Keratinocyte (primary cell): ENCODE measurements around the gene EBNA1BP2. TPM values are rescaled to one million over a fixed set of nuclear protein-coding genes. Genes with fewer than 3 reads are reported as not detected.

Experiments
- DNase-seq: peaks from one replicate; pipeline ENCODE4 v3.0.0-alpha.2; 2011; ENCODE audit warnings: low read depth, missing footprints, low spot score
- FAIRE-seq: peaks from 2 replicates; lab custom pipeline; 2011; peaks lifted over from hg19 to GRCh38; lab: Jason Lieb, UNC
- H2AFZ ChIP-seq: 2 replicates; pipeline ENCODE4 v1.6.0; 2012; ENCODE audit warnings: low read length, control low read depth, inconsistent platforms; ENCODE audit not compliant: control insufficient read depth
- H3K27ac ChIP-seq: 2 replicates; pipeline ENCODE4 v1.5.1; 2011; ENCODE audit warnings: low read length; ENCODE audit not compliant: control insufficient read depth, insufficient read depth
- H3K27me3 ChIP-seq: 3 replicates; pipeline ENCODE4 v1.6.0; 2011; ENCODE audit warnings: low read length; ENCODE audit not compliant: control insufficient read depth, insufficient read depth; ENCODE audit errors: extremely low read depth
- H3K36me3 ChIP-seq, 2 experiments: 2 replicates in 1 of 2; 3 replicates in 1 of 2; pipeline ENCODE4 v1.5.1; 2011; ENCODE audit warnings: low read length in 2 of 2, mild to moderate bottlenecking in 1 of 2; ENCODE audit not compliant: control insufficient read depth in 2 of 2, insufficient read depth in 2 of 2; ENCODE audit errors: extremely low read depth in 1 of 2
- H3K4me1 ChIP-seq: 3 replicates; pipeline ENCODE4 v1.5.1; 2011; ENCODE audit warnings: low read length; ENCODE audit not compliant: control insufficient read depth, insufficient read depth; ENCODE audit errors: extremely low read depth
- H3K4me2 ChIP-seq: 3 replicates; pipeline ENCODE4 v1.6.0; 2011; ENCODE audit warnings: low read depth, low read length; ENCODE audit not compliant: control insufficient read depth, insufficient read depth; ENCODE audit errors: extremely low read depth
- H3K4me3 ChIP-seq, 3 experiments: fragments of 200-600 bp in 1 of 3; sonication (generic) in 1 of 3; 2 replicates in 2 of 3; 3 replicates in 1 of 3; pipeline ENCODE4 v1.5.1; 2011 to 2016; ENCODE audit warnings: low read length in 3 of 3, mild to moderate bottlenecking in 3 of 3, control low read depth in 2 of 3, inconsistent platforms in 1 of 3, low read depth in 1 of 3, mixed read lengths in 1 of 3, mixed run types in 1 of 3, moderate library complexity in 1 of 3; ENCODE audit not compliant: control insufficient read depth in 2 of 3, insufficient read depth in 2 of 3; ENCODE audit errors: extremely low read depth in 1 of 3
- H3K79me2 ChIP-seq: 2 replicates; pipeline ENCODE4 v1.6.0; 2012; ENCODE audit warnings: low read length; ENCODE audit not compliant: control insufficient read depth, insufficient read depth
- H3K9ac ChIP-seq: 3 replicates; pipeline ENCODE4 v1.6.0; 2011; ENCODE audit warnings: low read length; ENCODE audit not compliant: control insufficient read depth, insufficient read depth; ENCODE audit errors: extremely low read depth
- H3K9me1 ChIP-seq: 3 replicates; pipeline ENCODE4 v1.6.0; 2011; ENCODE audit warnings: low read length; ENCODE audit not compliant: control insufficient read depth, insufficient read depth; ENCODE audit errors: extremely low read depth
- H3K9me3 ChIP-seq: 2 replicates; pipeline ENCODE4 v1.5.1; 2012; ENCODE audit warnings: low read depth, low read length; ENCODE audit not compliant: control insufficient read depth
- H4K20me1 ChIP-seq: 3 replicates; pipeline ENCODE4 v1.6.0; 2011; ENCODE audit warnings: low read length; ENCODE audit not compliant: control insufficient read depth, insufficient read depth; ENCODE audit errors: extremely low read depth
- EZH2 ChIP-seq: IDR thresholded peaks from one replicate; pipeline ENCODE4 v1.6.1; 2012; ENCODE audit warnings: inconsistent platforms, mild to moderate bottlenecking, low read length, moderate library complexity
- dilution Hi-C: fragments of 300-500 bp; cut with MboI; formaldehyde crosslinking; loops from one replicate; pipeline ENCODE4 v1.7.0; 2020; ENCODE audit warnings: low sequenced_read_pairs; ENCODE audit not compliant: extremely low pct_ligation_motif_present
- polyA plus RNA-seq, 5 experiments: library from polyadenylated mRNA; depleted of rRNA in 3 of 5; stranded (reverse) in 3 of 5; stranded (forward) in 1 of 5; unstranded in 1 of 5; fragments of >200 nt; gene quantifications; 1 replicate in 1 of 5; 2 replicates in 3 of 5; 3 replicates in 1 of 5; pipeline versions ENCODE4 v1.2.1 to v1.2.3, GENCODE V29; 2011 to 2012; ENCODE audit warnings: missing spikeins in 2 of 5, low read depth in 1 of 5, low replicate concordance in 1 of 5
- TF ChIP-seq, protein P1 (sequence below), 3 experiments: IDR thresholded peaks in 1 of 3; conservative IDR thresholded peaks in 1 of 3; optimal IDR thresholded peaks in 1 of 3; 2 replicates in 2 of 3; 3 replicates in 1 of 3; pipeline versions ENCODE3 to v1.5.1; 2011; ENCODE audit warnings: low read length in 3 of 3, mild to moderate bottlenecking in 3 of 3, moderate library complexity in 2 of 3, control low read depth in 1 of 3, inconsistent platforms in 1 of 3; ENCODE audit not compliant: insufficient read depth in 2 of 3; ENCODE audit errors: extremely low read depth in 1 of 3

EBNA1BP2 gene
- polyA plus RNA-seq, 1 donor (not counting 4 experiments of a cell fraction or from before 2014, with no cell fraction given) = 122 TPM

DNA sequence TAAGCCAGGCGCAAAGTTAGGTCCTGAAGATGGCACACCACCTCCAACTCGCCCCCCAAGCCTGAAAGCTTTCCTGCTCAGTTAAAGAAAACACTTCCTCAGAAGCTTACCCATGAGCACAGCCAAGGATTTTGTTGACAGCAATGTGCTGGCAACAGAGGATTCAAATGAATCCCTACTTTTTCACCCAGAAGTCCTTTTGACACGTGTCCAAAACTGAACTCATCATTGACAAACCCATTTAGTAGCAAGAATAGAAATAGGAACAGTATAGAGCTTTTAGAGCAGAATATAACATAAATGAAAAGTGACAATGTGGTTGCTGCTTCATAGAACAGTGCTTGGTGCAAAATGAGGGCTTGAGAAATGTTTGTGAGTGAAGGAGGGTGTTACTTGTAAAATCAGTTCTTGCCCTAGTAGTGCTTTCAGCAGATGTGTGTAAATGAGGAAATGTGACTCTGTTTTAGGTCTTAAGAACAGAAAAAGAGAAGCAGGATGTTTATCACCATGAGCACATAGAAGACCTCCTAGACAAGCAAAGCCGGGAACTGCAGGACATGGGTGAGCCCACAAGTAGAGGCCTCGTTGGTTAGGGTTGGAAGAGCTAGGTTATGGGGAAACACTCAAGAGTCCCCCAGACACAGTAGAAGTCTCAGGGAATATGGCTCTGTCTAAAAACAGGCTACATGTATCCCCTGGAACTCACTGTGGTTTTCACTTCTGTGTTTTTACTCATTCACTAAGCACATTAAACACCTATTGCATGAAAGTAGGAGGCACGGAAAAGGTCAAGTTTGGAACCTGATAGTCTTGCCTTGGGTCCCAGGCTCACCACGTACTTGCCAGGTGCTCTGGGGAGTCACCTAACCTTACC, 49.1 kb upstream of the EBNA1BP2 start:
- no peak for FAIRE-seq

GRCh38 chr1:43217747-43218146, 45.7 kb upstream of the EBNA1BP2 start:
- Histone ChIP-seq H3K9me1 (no peaks in the 10 kb centered on the region), H3K4me2 (no peak overlapping the region), H3K79me2 (no peaks in the 10 kb centered on the region), H2AFZ (no peak overlapping the region), H3K27me3 (no peaks in the 10 kb centered on the region), H3K9ac (no peak overlapping the region), H3K27ac (no peak overlapping the region), H3K36me3 (no peaks in the 10 kb centered on the region), H4K20me1 (no peaks in the 10 kb centered on the region), H3K9me3 (no peaks in the 10 kb centered on the region), H3K4me3 (no peak overlapping the region), H3K4me1 (no peaks in the 10 kb centered on the region)
- no peak for FAIRE-seq
- DNase-seq = no peak
- dilution Hi-C loops = no loop called here
- TF ChIP-seq, protein P1, sequence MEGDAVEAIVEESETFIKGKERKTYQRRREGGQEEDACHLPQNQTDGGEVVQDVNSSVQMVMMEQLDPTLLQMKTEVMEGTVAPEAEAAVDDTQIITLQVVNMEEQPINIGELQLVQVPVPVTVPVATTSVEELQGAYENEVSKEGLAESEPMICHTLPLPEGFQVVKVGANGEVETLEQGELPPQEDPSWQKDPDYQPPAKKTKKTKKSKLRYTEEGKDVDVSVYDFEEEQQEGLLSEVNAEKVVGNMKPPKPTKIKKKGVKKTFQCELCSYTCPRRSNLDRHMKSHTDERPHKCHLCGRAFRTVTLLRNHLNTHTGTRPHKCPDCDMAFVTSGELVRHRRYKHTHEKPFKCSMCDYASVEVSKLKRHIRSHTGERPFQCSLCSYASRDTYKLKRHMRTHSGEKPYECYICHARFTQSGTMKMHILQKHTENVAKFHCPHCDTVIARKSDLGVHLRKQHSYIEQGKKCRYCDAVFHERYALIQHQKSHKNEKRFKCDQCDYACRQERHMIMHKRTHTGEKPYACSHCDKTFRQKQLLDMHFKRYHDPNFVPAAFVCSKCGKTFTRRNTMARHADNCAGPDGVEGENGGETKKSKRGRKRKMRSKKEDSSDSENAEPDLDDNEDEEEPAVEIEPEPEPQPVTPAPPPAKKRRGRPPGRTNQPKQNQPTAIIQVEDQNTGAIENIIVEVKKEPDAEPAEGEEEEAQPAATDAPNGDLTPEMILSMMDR (optimal IDR thresholded peaks at IDR 0.05 in 1 of 3, IDR thresholded peaks at IDR 0.05 in 1 of 3, conservative IDR thresholded peaks at IDR 0.05 in 1 of 3; ENCODE audit: extremely low read depth in 1 of 3, insufficient read depth in 2 of 3, low read length in 3 of 3) = no peak
- TF ChIP-seq EZH2 = no peak

More for the DNA sequence above, 49.1 kb upstream of the EBNA1BP2 start:
- Histone ChIP-seq H3K4me3 (no peak overlapping the region), H2AFZ (no peak overlapping the region), H3K27me3 (no peaks in the 10 kb centered on the region), H3K9me1 (no peaks in the 10 kb centered on the region), H3K79me2 (no peaks in the 10 kb centered on the region), H3K4me1 (no peaks in the 10 kb centered on the region), H3K27ac (no peak overlapping the region), H3K36me3 (no peaks in the 10 kb centered on the region), H3K9ac (no peak overlapping the region), H3K4me2 (no peak overlapping the region), H3K9me3 (no peaks in the 10 kb centered on the region), H4K20me1 (no peaks in the 10 kb centered on the region)
- dilution Hi-C loops = no loop called here
- TF ChIP-seq EZH2 = no peak
- TF ChIP-seq, protein P1 (optimal IDR thresholded peaks at IDR 0.05 in 1 of 3, IDR thresholded peaks at IDR 0.05 in 1 of 3, conservative IDR thresholded peaks at IDR 0.05 in 1 of 3; ENCODE audit: extremely low read depth in 1 of 3, insufficient read depth in 2 of 3, low read length in 3 of 3) = no peak
- no peak for DNase-seq
